ENCODE measurements around the gene TWF2.

DNA sequence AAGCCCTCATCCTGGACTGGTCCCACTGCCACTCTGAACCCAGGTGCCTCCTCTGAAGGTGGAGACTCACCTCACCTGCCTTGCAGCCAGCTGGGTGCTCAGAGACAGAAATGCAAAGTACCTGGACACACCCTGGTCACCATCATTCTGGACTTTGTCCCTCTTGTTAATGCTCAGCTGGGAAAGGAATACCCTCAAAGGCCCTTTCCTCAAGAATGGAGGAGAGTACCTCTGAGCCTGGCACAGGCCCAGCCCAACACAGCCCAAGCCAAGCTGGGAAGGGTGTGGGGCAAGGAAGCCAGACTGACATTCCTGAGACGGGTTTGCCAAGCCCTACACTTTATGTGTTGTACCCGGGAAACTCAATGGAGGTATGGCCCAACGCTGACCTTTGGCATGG, 42.0 kb downstream of the TWF2 start:
- TF ChIP-seq, protein P1, sequence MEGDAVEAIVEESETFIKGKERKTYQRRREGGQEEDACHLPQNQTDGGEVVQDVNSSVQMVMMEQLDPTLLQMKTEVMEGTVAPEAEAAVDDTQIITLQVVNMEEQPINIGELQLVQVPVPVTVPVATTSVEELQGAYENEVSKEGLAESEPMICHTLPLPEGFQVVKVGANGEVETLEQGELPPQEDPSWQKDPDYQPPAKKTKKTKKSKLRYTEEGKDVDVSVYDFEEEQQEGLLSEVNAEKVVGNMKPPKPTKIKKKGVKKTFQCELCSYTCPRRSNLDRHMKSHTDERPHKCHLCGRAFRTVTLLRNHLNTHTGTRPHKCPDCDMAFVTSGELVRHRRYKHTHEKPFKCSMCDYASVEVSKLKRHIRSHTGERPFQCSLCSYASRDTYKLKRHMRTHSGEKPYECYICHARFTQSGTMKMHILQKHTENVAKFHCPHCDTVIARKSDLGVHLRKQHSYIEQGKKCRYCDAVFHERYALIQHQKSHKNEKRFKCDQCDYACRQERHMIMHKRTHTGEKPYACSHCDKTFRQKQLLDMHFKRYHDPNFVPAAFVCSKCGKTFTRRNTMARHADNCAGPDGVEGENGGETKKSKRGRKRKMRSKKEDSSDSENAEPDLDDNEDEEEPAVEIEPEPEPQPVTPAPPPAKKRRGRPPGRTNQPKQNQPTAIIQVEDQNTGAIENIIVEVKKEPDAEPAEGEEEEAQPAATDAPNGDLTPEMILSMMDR (IDR thresholded peaks at IDR 0.05): no peak
- TF ChIP-seq POLR2A (IDR thresholded peaks at IDR 0.05): no peak
